HL-60/S4 treated with retinoic acid at 250 ng/mL for 4 days and 3 days (cell line): ENCODE measurements around the gene ALDH16A1.

Experiments
- in situ Hi-C: fragments of 300-500 bp; cut with MboI; formaldehyde crosslinking; loops from 2 replicates; pipeline ENCODE4 v1.7.0; 2022; ENCODE audit warnings: low sequenced_read_pairs

The ALDH16A1 gene

GRCh38 chr19:49453013-49453756 is at the start of gene ALDH16A1:
TSS of gene ALDH16A1 (plus strand) at chr19:49453225. CDS start at chr19:49453332, 107 bp downstream.
- in situ Hi-C loops = no loop called here

DNA sequence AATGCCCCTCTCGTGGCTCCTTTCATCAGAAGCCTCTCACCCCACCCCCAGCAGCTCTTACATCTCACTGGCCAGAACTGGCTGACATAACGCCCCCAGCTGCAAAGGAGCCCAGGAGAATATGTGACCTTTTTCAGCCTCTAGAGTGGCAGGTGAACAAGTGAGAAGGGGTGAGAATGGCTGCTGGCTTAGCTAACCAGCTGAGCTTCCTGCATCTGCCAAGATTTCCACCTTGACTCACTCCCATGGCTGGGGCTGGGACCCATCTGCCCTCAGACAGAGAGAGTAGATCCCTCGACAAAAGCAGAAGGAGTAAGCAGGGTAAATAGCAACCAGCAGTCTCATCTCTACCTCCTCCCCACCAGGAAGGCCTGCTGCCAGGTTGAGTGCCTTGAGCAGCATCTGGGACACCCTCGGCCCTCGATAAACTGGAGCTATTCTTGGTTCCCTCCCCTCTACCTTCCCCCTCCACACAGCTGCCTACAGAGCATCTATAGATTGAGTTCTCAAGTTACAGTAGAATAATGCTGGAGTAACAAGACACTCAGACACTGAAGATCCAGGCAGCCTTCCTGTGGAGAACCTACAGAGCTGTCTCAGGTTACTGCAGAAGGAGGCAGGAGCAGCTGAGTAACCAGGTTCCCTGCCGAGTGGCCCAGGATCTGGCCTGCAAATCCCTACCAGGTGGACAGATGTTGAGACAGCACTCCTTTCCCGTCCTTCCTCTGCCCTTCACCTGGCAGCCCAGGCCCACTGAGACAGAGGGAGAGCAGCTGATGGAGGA is 49.4 kb upstream of the ALDH16A1 start:
- in situ Hi-C loops = no loop called here

GRCh38 chr19:49407079-49407478 is 45.9 kb upstream of the ALDH16A1 start:
- in situ Hi-C loops = no loop called here

- in situ Hi-C loops = no loop called here
Measured at GRCh38 chr19:49407482-49408015, 45.5 kb upstream of the ALDH16A1 start.

- in situ Hi-C loops = no loop called here
Measured at GRCh38 chr19:49408816-49409440, 44.1 kb upstream of the ALDH16A1 start.

- in situ Hi-C loops = no loop called here
Measured at GRCh38 chr19:49409441-49410029, 43.5 kb upstream of the ALDH16A1 start.

DNA sequence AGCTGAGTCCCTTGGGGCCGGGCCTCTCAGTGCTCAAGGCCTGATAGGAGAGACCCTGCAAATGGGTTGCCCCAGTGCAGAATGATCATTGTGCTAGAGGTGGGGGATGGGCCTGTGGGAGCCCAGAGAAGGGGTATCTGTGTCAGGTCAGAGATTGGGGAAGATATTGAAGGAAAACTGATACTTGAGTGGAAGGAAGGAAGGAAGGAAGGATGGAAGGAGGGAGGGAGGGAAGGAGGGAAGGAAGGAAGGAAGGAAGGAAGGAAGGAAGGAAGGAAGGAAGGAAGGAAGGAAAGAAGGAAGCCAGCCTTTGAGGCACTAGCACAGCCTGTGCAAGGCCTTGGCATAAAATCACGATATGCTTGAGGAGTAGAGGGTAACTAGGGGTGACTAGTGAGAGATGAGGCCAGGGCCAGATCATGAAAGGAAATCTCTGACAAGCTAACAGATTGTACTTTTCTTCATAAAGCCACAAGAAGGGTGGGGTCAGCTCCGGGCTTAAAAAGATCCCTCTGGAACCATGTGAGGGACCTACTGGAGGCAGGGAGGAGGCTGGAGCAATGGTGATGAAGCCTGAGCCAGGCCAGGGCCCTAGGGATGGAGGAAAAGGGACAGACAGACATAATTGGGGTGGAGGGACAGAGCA is 41.2 kb upstream of the ALDH16A1 start:
- in situ Hi-C loops = no loop called here

- in situ Hi-C loops = no loop called here
Measured at GRCh38 chr19:49413348-49413747, 39.7 kb upstream of the ALDH16A1 start.

- in situ Hi-C loops = no loop called here
Measured at GRCh38 chr19:49414256-49414655, 38.8 kb upstream of the ALDH16A1 start.

- in situ Hi-C loops = no loop called here
Measured at GRCh38 chr19:49415102-49415809, 37.8 kb upstream of the ALDH16A1 start.

DNA sequence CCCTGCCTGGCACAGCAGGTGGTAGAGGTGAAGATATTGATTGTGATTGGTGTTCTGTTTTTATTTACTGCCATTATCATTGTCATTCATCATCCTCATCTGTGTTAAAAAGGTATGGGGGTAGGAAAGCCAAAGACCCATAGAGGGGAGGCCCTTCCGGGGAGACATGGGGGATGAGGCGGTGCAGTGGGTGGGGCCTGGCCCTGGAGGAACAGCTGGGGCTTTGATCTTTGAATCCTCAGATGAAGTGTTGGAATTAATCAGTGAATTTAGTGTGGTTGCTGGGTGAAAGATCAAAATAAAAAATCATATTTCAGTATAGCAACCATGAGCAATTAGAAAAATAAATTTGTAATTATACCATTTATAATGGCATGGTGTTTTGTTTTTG is 37.2 kb upstream of the ALDH16A1 start:
- in situ Hi-C loops = no loop called here

- in situ Hi-C loops = no loop called here
Measured at GRCh38 chr19:49417088-49417487, 35.9 kb upstream of the ALDH16A1 start.

DNA sequence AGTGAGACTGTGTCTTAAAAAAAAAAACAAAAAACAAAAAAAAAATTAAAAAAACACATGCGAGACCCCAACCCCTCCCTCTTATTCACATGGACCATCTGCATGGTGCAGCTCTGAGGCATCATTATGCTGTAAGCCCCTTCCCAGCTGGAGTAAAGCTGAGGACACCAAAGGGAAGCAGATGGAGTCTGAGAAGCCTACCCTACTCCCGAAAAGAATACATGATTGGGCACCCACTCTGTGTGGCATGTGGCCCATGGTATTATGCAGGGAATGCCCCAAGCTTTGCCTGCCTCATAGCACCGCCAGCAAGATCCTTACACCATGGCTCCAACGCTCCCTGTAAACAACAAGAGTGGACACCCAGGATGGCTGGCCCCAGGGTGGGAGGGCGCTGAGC is 34.5 kb upstream of the ALDH16A1 start:
- in situ Hi-C loops = no loop called here

DNA sequence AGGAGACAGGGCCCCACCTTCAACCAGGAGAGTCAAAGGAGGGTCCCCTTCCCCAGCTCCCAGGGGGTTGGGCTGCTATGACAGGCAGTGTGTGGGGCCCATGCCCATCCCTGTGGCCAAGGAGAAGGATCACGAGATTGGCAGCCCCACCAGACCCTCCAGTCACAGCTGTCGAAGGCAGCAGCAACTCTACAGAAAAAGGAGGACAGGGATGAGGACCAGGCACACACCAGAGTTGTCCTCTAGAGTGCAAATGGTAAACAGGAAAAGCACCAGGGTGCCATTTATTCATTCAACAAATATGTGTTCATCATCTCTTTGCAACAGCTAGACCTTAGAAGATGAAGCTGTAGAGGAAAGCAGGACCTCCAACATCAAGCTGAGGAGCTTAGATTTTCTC is 33.9 kb upstream of the ALDH16A1 start:
- in situ Hi-C loops = no loop called here

GRCh38 chr19:49420227-49420626 is 32.8 kb upstream of the ALDH16A1 start:
- in situ Hi-C loops = no loop called here

GRCh38 chr19:49421039-49421877 is 31.8 kb upstream of the ALDH16A1 start:
- in situ Hi-C loops = no loop called here

DNA sequence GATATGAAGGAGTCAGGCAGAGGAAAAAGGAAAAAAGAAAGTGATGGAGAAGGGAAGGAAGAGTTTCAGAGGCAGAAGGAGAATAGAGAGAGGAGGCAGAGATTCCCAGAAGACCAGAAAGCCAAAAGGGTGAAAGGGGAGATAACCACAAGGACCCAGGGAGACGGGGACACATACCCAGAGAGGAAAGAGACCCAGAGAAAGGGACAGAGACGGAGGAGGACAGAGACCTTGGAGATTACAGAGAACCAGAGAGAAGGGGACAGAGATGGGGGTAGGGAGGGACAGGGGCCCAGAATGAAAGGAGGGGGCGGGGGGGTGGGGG is 31.2 kb upstream of the ALDH16A1 start:
- in situ Hi-C loops = no loop called here

- in situ Hi-C loops = no loop called here
Measured at GRCh38 chr19:49422407-49423070, 30.5 kb upstream of the ALDH16A1 start.
